NCI-H1105 treated with DMSO at 0.1 percent for 48 hours (cell line): ENCODE data around the gene CAPRIN2.

Experiments used
- DNase-seq: peaks from one replicate; lab custom pipeline; 2025; lab: John Stamatoyannopoulos, UW

The CAPRIN2 gene

GRCh38 chr12:30754750-30755394, at the start of gene CAPRIN2:
Gene CAPRIN2 (minus strand): TSS chr12:30754951. CDS start chr12:30753520, 1,431 bp downstream.
- DNase-seq, result peak; percentile 97

GRCh38 chr12:30797689-30798088, 42.9 kb upstream of the CAPRIN2 start:
- DNase-seq, result no peak

GRCh38 chr12:30796891-30797371, 42.2 kb upstream of the CAPRIN2 start:
- peak; percentile 15 for DNase-seq

GRCh38 chr12:30796313-30796780, 41.6 kb upstream of the CAPRIN2 start:
- DNase-seq, result peak; percentile 63

GRCh38 chr12:30795410-30796312, 40.9 kb upstream of the CAPRIN2 start:
- no peak for DNase-seq

- DNase-seq, result no peak
These were observed 40.0 kb upstream of the CAPRIN2 start for GRCh38 chr12:30794591-30795409.

GRCh38 chr12:30794020-30794419, 39.3 kb upstream of the CAPRIN2 start:
- no peak for DNase-seq

- DNase-seq, result no peak
These were observed 38.1 kb upstream of the CAPRIN2 start for GRCh38 chr12:30792648-30793499.

- no peak for DNase-seq
These were observed 37.3 kb upstream of the CAPRIN2 start for GRCh38 chr12:30792085-30792484.

- no peak for DNase-seq
These were observed 34.0 kb upstream of the CAPRIN2 start for GRCh38 chr12:30788754-30789153.

- DNase-seq, result no peak
These were observed 30.9 kb upstream of the CAPRIN2 start for GRCh38 chr12:30785630-30786029.

GRCh38 chr12:30784508-30784907, 29.8 kb upstream of the CAPRIN2 start:
- DNase-seq, result peak; percentile 15

GRCh38 chr12:30783946-30784345, 29.2 kb upstream of the CAPRIN2 start:
- DNase-seq, result no peak

GRCh38 chr12:30782316-30783173, 27.8 kb upstream of the CAPRIN2 start:
- no peak for DNase-seq

GRCh38 chr12:30779578-30779977, 24.8 kb upstream of the CAPRIN2 start:
- DNase-seq, result no peak

GRCh38 chr12:30779178-30779577, 24.4 kb upstream of the CAPRIN2 start:
- DNase-seq, result no peak

- DNase-seq, result no peak
These were observed 19.8 kb upstream of the CAPRIN2 start for GRCh38 chr12:30774599-30774998.

GRCh38 chr12:30769802-30770201, 15.1 kb upstream of the CAPRIN2 start:
- no peak for DNase-seq

- DNase-seq, result peak; percentile 90
These were observed 9.5 kb upstream of the CAPRIN2 start for GRCh38 chr12:30764251-30764650.

- DNase-seq, result no peak
These were observed 8.3 kb upstream of the CAPRIN2 start for GRCh38 chr12:30763053-30763452.
